Progenitor cell of endocrine pancreas (in vitro differentiated cells): ENCODE measurements around the gene DIABLO. TPM values are rescaled to one million over a fixed set of nuclear protein-coding genes. Genes with fewer than 3 reads are reported as not detected.

Experiments
- DNase-seq: peaks from one replicate; pipeline ENCODE4 v3.0.0; 2021; ENCODE audit warnings: low spot score; ENCODE audit not compliant: unreplicated experiment
- H3K27ac Mint-ChIP-seq: 2 replicates; pipeline ENCODE4 v1.8.0; 2021; ENCODE audit warnings: mild to moderate bottlenecking, moderate library complexity, mixed read lengths
- H3K27me3 Mint-ChIP-seq: 2 replicates; pipeline ENCODE4 v1.8.0; 2021; ENCODE audit warnings: mixed read lengths
- H3K36me3 Mint-ChIP-seq: 2 replicates; pipeline ENCODE4 v1.8.0; 2022; ENCODE audit warnings: mixed read lengths; ENCODE audit not compliant: insufficient read depth
- H3K4me1 Mint-ChIP-seq: 2 replicates; pipeline ENCODE4 v1.8.0; 2021; ENCODE audit warnings: low read depth, mixed read lengths
- H3K4me3 Mint-ChIP-seq: 2 replicates; pipeline ENCODE4 v1.8.0; 2021; ENCODE audit warnings: low read depth, mild to moderate bottlenecking, moderate library complexity, mixed read lengths
- H3K9me3 Mint-ChIP-seq: 2 replicates; pipeline ENCODE4 v1.8.0; 2021; ENCODE audit warnings: low read depth, mixed read lengths
- total RNA-seq: library from RNA; stranded (reverse); gene quantifications from 2 replicates; pipeline ENCODE4 v1.2.1, GENCODE V29; 2021
- TF ChIP-seq, protein P1 (sequence below): fragments of 200-600 bp; sonication (generic); IDR thresholded peaks from one replicate; pipeline ENCODE4 v1.5.0; 2021; ENCODE audit warnings: antibody characterized with exemption, mild to moderate bottlenecking; ENCODE audit not compliant: unreplicated experiment

Gene DIABLO
- total RNA-seq, 1 donor from 2014 or later: 63.8 TPM

DNA sequence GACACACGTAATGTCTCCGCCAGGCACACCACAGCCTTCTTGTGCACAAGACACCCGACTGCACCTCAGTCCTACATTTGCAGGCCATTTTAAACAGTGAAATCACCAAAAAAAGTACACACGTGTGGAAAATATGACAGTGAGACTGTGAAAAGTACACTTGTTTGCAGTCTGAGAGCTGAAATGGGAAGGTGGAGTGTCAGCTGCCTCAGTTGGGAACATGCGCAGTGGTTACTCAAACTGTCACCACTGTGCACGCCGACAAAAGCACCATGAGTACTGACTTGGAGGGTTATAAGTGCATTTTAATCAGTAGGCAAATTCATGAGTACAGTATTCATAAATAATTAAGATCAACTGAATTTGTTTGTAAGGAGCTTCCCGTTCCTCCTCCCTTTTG is 24.7 kb upstream of the DIABLO start:
- Mint-ChIP-seq H3K36me3 (peaks cover 12% of the 10 kb centered on the region), H3K27ac (no peak overlapping the region), H3K27me3 (no peaks in the 10 kb centered on the region), H3K4me3 (no peak overlapping the region), H3K9me3 (no peaks in the 10 kb centered on the region), H3K4me1 (no peaks in the 10 kb centered on the region)
- TF ChIP-seq, protein P1, sequence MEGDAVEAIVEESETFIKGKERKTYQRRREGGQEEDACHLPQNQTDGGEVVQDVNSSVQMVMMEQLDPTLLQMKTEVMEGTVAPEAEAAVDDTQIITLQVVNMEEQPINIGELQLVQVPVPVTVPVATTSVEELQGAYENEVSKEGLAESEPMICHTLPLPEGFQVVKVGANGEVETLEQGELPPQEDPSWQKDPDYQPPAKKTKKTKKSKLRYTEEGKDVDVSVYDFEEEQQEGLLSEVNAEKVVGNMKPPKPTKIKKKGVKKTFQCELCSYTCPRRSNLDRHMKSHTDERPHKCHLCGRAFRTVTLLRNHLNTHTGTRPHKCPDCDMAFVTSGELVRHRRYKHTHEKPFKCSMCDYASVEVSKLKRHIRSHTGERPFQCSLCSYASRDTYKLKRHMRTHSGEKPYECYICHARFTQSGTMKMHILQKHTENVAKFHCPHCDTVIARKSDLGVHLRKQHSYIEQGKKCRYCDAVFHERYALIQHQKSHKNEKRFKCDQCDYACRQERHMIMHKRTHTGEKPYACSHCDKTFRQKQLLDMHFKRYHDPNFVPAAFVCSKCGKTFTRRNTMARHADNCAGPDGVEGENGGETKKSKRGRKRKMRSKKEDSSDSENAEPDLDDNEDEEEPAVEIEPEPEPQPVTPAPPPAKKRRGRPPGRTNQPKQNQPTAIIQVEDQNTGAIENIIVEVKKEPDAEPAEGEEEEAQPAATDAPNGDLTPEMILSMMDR: no peak
- DNase-seq: no peak

DNA sequence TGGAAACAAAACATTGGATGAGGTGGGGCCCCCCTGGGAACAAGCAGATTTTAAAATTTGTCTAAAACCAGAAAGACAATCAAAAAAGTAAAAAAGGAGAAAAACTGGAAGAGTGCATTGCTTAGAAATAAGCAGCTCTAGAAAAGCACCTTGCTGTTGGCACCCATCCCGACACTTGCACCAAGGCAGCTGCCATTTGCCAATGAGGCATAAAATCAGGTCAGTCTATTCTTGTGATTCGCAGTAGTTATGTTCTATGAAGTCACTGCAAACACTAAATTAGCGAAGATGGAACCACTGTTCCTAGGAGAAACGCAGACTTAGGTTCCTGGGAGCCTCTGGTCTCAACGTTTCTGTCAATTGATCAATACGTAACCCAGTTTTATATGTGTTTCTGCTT is 24.2 kb upstream of the DIABLO start:
- Mint-ChIP-seq H3K4me1 (no peaks in the 10 kb centered on the region), H3K9me3 (no peaks in the 10 kb centered on the region), H3K4me3 (no peak overlapping the region), H3K27ac (no peak overlapping the region), H3K27me3 (no peaks in the 10 kb centered on the region), H3K36me3 (peaks cover 11% of the 10 kb centered on the region)
- TF ChIP-seq, protein P1: no peak
- no peak for DNase-seq

DNA sequence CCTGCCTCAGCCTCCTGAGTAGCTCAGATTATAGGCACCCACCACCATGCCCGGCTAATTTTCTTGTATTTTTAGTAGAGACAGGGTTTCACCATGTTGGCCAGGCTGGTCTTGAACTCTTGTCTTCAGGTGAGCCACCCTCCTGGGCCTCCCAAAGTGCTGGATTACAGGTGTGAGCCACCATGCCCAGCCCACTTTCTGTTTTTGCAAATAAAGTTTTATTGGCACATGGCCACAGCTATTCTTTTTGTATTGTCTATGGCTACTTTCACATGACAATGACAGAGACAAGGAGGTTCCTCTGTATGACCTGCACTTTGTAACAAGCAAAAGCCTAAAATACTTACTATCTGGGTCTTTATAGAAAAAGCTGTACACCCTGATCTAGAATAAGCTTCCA is 19.7 kb upstream of the DIABLO start:
- peaks cover 11% of the 10 kb centered on the region for H3K36me3 Mint-ChIP-seq
- H3K27me3 Mint-ChIP-seq: no peaks in the 10 kb centered on the region
- H3K4me3 Mint-ChIP-seq: no peak overlapping the region
- H3K27ac Mint-ChIP-seq: no peak overlapping the region
- no peaks in the 10 kb centered on the region for H3K9me3 Mint-ChIP-seq
- DNase-seq: no peak
- TF ChIP-seq, protein P1: no peak
- H3K4me1 Mint-ChIP-seq: no peaks in the 10 kb centered on the region

DNA sequence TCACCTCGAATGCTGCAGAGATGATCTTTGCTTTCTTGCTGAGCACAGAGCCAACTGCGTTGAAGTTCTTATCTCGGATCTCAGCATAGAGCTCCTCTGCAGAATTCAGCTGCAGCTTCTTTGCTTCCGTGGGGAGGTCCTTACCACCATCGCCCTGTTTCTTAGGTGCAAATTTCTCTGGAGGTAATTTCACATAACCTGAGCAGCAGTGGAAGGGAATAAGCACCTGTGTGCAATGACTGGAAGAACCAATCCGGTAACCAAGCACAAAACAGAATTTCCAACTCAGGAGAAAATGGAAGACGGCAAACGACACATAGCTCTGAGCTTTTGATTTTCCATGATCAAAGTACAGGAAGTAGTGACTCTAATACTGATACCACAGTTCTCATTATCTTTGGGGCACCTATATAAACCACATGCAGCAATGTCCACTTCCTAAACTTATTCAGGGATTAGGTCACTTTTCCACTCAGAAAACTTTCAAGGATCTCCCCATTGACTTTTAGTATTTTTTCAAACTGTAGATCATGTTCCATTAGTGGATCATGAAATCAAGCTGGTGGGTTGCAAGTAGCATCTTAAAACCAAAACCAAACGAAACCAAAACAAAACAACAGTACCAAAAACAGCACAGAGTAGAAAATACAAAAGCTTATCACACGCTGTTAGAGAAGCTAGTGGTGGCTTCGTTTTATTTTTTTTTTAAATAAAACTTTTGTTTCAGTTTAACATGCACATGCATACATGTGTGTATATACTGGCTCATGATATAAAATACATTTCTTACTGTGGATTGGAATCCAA is 18.9 kb upstream of the DIABLO start:
- no peak overlapping the region for H3K27ac Mint-ChIP-seq
- no peaks in the 10 kb centered on the region for H3K4me1 Mint-ChIP-seq
- no peak for DNase-seq
- peaks cover 13% of the 10 kb centered on the region for H3K36me3 Mint-ChIP-seq
- TF ChIP-seq, protein P1: no peak
- no peak overlapping the region for H3K4me3 Mint-ChIP-seq
- no peaks in the 10 kb centered on the region for H3K9me3 Mint-ChIP-seq
- no peaks in the 10 kb centered on the region for H3K27me3 Mint-ChIP-seq

DNA sequence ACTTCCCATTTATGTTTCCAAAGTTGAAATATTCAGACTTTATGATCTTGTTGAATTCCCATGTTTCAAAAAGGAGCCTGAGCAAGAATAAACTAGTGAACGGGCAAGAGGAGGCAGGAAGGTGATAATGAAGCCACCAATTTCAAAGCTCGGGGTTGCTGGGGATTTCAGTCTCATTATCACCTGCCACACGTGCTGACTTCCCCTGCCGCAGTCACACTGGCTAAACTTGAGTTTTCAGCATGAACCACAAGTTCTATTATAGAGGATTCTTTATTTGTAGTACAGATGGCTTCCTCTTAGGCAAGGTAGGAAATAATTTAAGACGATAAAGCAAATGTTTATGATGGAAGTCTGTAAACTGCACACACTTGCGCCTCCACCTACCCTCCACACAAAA is 18.1 kb upstream of the DIABLO start:
- TF ChIP-seq, protein P1: no peak
- Mint-ChIP-seq H3K9me3 (no peaks in the 10 kb centered on the region), H3K27ac (no peak overlapping the region), H3K36me3 (peaks cover 10% of the 10 kb centered on the region), H3K4me3 (no peak overlapping the region), H3K4me1 (no peaks in the 10 kb centered on the region), H3K27me3 (no peaks in the 10 kb centered on the region)
- no peak for DNase-seq
